Immature natural killer cell (primary cell): ENCODE data around the gene ANO4. TPM values are rescaled to one million over a fixed set of nuclear protein-coding genes. Genes with fewer than 3 reads are reported as not detected.

Experiments
- DNase-seq, 3 donors: peaks; one replicate each; pipeline ENCODE4 v3.0.0; 2022; ENCODE audit warnings: mixed read lengths in 1 of 3
- H3K27ac Mint-ChIP-seq, 6 donors: one replicate each; pipeline ENCODE4 v1.8.0; 2020; ENCODE audit warnings: mixed read lengths in 6 of 6, mild to moderate bottlenecking in 5 of 6, inconsistent platforms in 4 of 6, moderate library complexity in 3 of 6
- H3K27me3 Mint-ChIP-seq, 3 donors: one replicate each; pipeline ENCODE4 v1.8.0; 2020 to 2021; ENCODE audit warnings: low read depth in 3 of 3, mild to moderate bottlenecking in 3 of 3, mixed read lengths in 3 of 3, moderate library complexity in 3 of 3, inconsistent platforms in 1 of 3
- H3K36me3 Mint-ChIP-seq, 3 donors: one replicate each; pipeline ENCODE4 v1.8.0; 2020; ENCODE audit warnings: mixed read lengths in 3 of 3, inconsistent platforms in 2 of 3, mild to moderate bottlenecking in 2 of 3
- H3K4me1 Mint-ChIP-seq, 2 donors: one replicate each; pipeline ENCODE4 v1.8.0; 2020; ENCODE audit warnings: inconsistent platforms in 2 of 2, mild to moderate bottlenecking in 2 of 2, mixed read lengths in 2 of 2, moderate library complexity in 1 of 2
- H3K4me3 Mint-ChIP-seq, 5 donors: one replicate each; pipeline ENCODE4 v1.8.0; 2020; ENCODE audit warnings: mild to moderate bottlenecking in 5 of 5, mixed read lengths in 5 of 5, inconsistent platforms in 3 of 5, moderate library complexity in 3 of 5
- H3K9me3 Mint-ChIP-seq, 6 donors: one replicate each; pipeline ENCODE4 v1.8.0; 2020; ENCODE audit warnings: mild to moderate bottlenecking in 6 of 6, mixed read lengths in 6 of 6, inconsistent platforms in 4 of 6, moderate library complexity in 3 of 6
- polyA plus RNA-seq, 3 donors: library from polyadenylated mRNA; unstranded; fragments of 300-500 nt; fragmentation: Illumina TruSeq; gene quantifications; one replicate each; pipeline ENCODE4 v1.2.3, GENCODE V29; 2021

The ANO4 gene
- polyA plus RNA-seq, 3 donors from 2014 or later: not detected

DNA sequence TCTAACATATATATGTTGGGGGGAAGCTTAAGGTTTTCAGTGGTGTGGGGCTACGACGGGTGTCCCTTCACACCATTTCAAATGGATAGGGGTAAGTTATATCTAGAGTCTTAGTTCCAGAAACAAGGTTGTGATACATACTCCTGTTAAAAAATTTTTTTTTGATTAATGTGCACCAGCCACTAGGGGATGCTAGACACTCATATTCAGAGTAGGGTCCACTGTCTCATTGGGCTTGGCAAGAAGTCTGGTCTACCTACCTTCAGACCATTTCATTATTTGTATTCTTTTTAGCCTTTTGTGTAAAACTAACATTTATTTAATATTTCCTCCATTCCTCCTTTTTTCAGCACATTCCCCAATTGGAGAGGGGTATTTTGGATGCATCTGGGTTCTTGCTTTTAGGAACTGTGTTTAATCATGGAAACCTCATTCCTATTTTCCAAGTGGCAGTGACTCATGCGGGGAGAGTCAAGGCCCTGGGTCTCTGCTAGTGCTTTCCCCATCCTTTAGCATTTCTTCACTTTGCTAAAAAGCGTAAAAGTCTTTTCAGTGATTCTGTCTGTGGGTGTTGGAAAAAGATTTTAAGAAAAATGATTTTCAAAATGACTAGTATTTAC, 33.4 kb downstream of the ANO4 start:
- H3K36me3 Mint-ChIP-seq: no peaks in the 10 kb centered on the region
- no peak overlapping the region for H3K4me3 Mint-ChIP-seq
- H3K27ac Mint-ChIP-seq: no peak overlapping the region
- DNase-seq: no peak
- peaks cover 0 to 2% (median 0%) of the 10 kb centered on the region in 3 donors for H3K27me3 Mint-ChIP-seq
- H3K9me3 Mint-ChIP-seq: peaks cover 0 to 4% (median 0%) of the 10 kb centered on the region in 6 donors
- H3K4me1 Mint-ChIP-seq: no peaks in the 10 kb centered on the region

DNA sequence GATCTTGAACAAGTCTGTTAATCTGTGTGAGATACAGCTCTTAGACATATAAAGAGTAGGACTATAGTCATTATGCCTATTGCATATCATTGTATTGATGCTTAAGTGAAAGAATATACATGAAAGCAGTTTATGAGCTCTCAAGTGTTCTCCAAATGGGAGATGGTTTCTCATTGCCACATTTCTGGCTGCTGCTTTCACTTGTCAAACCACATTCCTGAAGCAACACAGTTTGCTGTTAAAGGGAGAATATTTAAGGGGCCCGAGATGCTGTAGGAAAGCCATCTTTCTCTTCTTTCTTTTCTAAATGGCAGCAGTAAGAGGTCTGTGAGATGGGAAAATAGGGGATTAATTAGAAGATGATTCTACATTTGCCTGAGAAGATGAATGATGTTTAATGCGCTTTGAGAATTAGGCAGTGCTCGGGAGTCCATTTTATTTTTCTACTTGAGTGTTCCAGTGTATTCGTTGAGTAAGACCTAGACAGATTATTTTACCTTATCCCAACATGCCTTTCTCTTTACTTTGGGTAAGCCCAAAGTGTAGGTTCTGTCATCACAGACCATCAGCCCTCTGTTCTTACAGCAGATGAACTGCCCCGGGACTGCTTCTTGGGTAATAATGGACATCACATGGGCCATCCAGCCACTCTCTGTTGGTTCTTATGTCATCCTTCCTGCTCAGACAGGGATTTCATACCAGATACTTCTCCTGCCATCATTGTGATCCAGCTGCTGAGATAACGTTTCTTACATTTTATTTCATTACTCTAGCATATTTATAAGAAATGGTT, 35.6 kb downstream of the ANO4 start:
- no peak for DNase-seq
- Mint-ChIP-seq H3K27me3 (peaks cover 0 to 5% (median 0%) of the 10 kb centered on the region in 3 donors), H3K4me3 (no peak overlapping the region), H3K36me3 (no peaks in the 10 kb centered on the region), H3K9me3 (peaks cover 0 to 6% (median 0%) of the 10 kb centered on the region in 6 donors), H3K27ac (no peak overlapping the region), H3K4me1 (no peaks in the 10 kb centered on the region)

DNA sequence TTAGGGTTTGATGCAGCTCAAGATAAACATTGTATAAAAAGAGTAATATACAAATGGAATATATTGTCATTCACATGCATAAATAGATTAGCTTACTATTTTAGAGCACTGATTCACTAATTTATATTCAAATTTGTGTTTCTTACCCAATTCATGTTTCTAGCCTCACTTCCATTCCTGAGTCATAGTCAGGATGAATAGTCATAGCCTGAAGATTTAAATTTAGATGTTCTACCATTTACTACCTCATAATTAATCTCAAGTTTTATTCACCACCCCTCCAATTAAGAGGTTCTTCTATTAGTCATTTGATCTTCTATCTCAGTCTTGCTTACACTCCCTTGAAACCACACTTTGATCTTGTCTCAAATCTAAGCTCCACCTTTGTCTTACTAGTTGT, 38.7 kb downstream of the ANO4 start:
- Mint-ChIP-seq H3K4me1 (no peaks in the 10 kb centered on the region), H3K4me3 (no peak overlapping the region), H3K27me3 (peaks cover 0 to 5% (median 0%) of the 10 kb centered on the region in 3 donors), H3K9me3 (peaks cover 0 to 6% (median under 1%) of the 10 kb centered on the region in 6 donors), H3K27ac (no peak overlapping the region), H3K36me3 (no peaks in the 10 kb centered on the region)
- no peak for DNase-seq

- no peak overlapping the region for H3K4me3 Mint-ChIP-seq
- no peaks in the 10 kb centered on the region for H3K36me3 Mint-ChIP-seq
- H3K27ac Mint-ChIP-seq: no peak overlapping the region
- no peaks in the 10 kb centered on the region for H3K27me3 Mint-ChIP-seq
- H3K4me1 Mint-ChIP-seq: no peaks in the 10 kb centered on the region
- no peak for DNase-seq
- peaks cover 0 to 9% (median 1%) of the 10 kb centered on the region in 6 donors for H3K9me3 Mint-ChIP-seq
Observed at GRCh38 chr12:100840748-100841147, 46.2 kb downstream of the ANO4 start.

DNA sequence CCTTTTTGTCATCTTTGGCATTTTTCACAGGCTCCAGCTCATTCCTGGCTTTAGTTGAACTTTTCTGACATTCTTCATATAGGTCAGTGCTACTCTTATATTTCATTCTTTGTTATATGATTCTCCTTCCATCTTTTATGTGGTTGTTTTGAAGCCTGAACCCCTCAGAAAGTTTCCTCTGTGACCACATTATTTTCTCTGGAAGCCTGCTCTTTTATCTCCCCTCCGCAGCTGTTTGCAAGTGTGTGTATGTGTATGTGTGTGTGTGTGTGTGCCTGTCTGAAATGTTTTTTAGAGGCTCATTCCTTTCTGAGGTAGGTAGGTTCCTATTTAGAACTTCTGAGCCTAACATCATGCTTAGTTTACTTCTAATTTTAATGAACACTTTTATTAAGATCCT, 47.6 kb downstream of the ANO4 start:
- H3K27ac Mint-ChIP-seq: no peak overlapping the region
- no peak overlapping the region for H3K4me3 Mint-ChIP-seq
- H3K4me1 Mint-ChIP-seq: no peaks in the 10 kb centered on the region
- H3K9me3 Mint-ChIP-seq: peaks cover 0 to 13% (median 1%) of the 10 kb centered on the region in 6 donors
- DNase-seq: no peak
- H3K36me3 Mint-ChIP-seq: no peaks in the 10 kb centered on the region
- no peaks in the 10 kb centered on the region for H3K27me3 Mint-ChIP-seq

DNA sequence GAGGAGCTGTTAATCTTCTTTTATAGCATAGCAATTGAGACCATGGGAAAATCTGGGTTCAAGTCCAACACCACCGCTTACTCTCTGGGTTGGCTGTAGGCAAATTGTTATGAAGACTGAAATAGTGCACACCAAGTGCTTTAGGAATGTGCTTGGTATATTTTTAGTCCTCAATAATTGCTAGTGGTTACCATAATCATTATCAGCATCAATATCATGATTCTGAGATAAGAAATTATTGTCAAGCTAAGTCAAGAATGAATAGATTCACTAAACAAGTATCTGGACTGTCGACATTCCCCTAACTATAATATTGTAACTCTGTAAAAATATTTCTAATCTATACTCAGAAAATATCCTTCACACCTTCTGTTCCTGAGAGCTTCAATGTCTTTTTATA, 48.5 kb downstream of the ANO4 start:
- Mint-ChIP-seq H3K27ac (no peak overlapping the region), H3K27me3 (peaks cover 0 to 1% (median 0%) of the 10 kb centered on the region in 3 donors), H3K9me3 (peaks cover 0 to 13% (median 1%) of the 10 kb centered on the region in 6 donors), H3K4me1 (no peaks in the 10 kb centered on the region), H3K36me3 (no peaks in the 10 kb centered on the region), H3K4me3 (no peak overlapping the region)
- no peak for DNase-seq

GRCh38 chr12:100845095-100845494, 50.5 kb downstream of the ANO4 start:
- DNase-seq: no peak
- H3K9me3 Mint-ChIP-seq: peaks cover 0 to 13% (median under 1%) of the 10 kb centered on the region in 6 donors
- H3K4me1 Mint-ChIP-seq: no peaks in the 10 kb centered on the region
- H3K4me3 Mint-ChIP-seq: no peak overlapping the region
- peaks cover 0 to 2% (median 0%) of the 10 kb centered on the region in 3 donors for H3K27me3 Mint-ChIP-seq
- no peaks in the 10 kb centered on the region for H3K36me3 Mint-ChIP-seq
- H3K27ac Mint-ChIP-seq: no peak overlapping the region

DNA sequence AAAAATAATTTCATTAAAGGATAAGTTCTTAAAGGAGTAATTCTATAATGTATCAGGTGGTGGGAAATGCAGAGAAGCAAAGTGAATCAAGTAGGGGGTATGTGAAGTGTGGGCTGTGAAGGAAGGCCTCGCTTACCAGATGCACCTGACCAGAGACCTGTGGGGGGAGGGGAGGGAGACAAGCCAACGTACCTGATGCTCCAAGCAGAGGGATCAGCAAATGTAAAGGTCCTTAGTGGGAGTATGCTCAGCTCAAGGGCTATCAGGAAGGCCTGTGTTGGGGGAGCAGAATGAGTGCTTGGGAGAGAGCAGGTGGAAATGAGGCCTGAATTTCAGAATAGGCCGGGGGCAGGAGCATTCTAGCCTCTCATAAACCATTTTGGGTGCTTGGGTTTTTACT, 57.1 kb downstream of the ANO4 start:
- Mint-ChIP-seq H3K9me3 (peaks cover 0 to 10% (median 2%) of the 10 kb centered on the region in 6 donors), H3K4me3 (no peak overlapping the region), H3K36me3 (no peaks in the 10 kb centered on the region), H3K27me3 (peaks cover 0 to 3% (median 0%) of the 10 kb centered on the region in 3 donors), H3K27ac (no peak overlapping the region), H3K4me1 (no peaks in the 10 kb centered on the region)
- no peak for DNase-seq

GRCh38 chr12:100857418-100857817, 62.8 kb downstream of the ANO4 start:
- peaks cover 0 to 19% (median 2%) of the 10 kb centered on the region in 6 donors for H3K9me3 Mint-ChIP-seq
- no peaks in the 10 kb centered on the region for H3K36me3 Mint-ChIP-seq
- H3K27ac Mint-ChIP-seq: no peak overlapping the region
- DNase-seq: no peak
- H3K4me3 Mint-ChIP-seq: no peak overlapping the region
- H3K27me3 Mint-ChIP-seq: peaks cover 0 to 2% (median 0%) of the 10 kb centered on the region in 3 donors
- no peaks in the 10 kb centered on the region for H3K4me1 Mint-ChIP-seq

GRCh38 chr12:100857971-100858370, 63.4 kb downstream of the ANO4 start:
- H3K4me1 Mint-ChIP-seq: no peaks in the 10 kb centered on the region
- H3K4me3 Mint-ChIP-seq: no peak overlapping the region
- H3K27me3 Mint-ChIP-seq: peaks cover 0 to 2% (median 0%) of the 10 kb centered on the region in 3 donors
- no peak overlapping the region for H3K27ac Mint-ChIP-seq
- peaks cover 0 to 19% (median 2%) of the 10 kb centered on the region in 6 donors for H3K9me3 Mint-ChIP-seq
- DNase-seq: no peak
- no peaks in the 10 kb centered on the region for H3K36me3 Mint-ChIP-seq

- Mint-ChIP-seq H3K4me1 (no peaks in the 10 kb centered on the region), H3K27ac (no peak overlapping the region), H3K27me3 (peaks cover 0 to 2% (median 0%) of the 10 kb centered on the region in 3 donors), H3K36me3 (no peaks in the 10 kb centered on the region), H3K9me3 (peaks cover 0 to 19% (median 2%) of the 10 kb centered on the region in 6 donors), H3K4me3 (no peak overlapping the region)
- DNase-seq: no peak
Observed at GRCh38 chr12:100858656-100859055, 64.1 kb downstream of the ANO4 start.

GRCh38 chr12:100859063-100859627, 64.6 kb downstream of the ANO4 start:
- Mint-ChIP-seq H3K27me3 (peaks cover 0 to 2% (median 0%) of the 10 kb centered on the region in 3 donors), H3K36me3 (no peaks in the 10 kb centered on the region), H3K9me3 (peaks cover 0 to 19% (median 2%) of the 10 kb centered on the region in 6 donors), H3K27ac (no peak overlapping the region), H3K4me1 (no peaks in the 10 kb centered on the region), H3K4me3 (no peak overlapping the region)
- no peak for DNase-seq

DNA sequence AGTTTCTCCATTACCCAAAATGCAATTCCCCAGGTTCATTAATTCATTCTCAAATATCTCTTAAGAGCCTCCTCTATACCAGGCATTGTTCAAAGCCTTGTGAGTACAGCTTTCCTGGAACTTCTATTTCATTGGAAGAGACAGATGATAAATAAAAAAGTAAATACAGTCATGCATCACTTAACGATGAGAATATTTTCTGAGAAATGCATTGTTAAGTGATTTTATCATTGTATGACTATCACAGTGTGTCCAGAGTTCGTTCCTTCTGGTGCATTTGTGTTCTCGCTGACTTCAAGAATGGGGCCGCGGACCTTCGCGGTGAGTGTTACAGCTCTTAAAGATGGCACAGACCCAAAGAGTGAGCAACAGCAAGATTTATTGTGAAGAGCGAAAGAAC, 66.0 kb downstream of the ANO4 start:
- no peaks in the 10 kb centered on the region for H3K4me1 Mint-ChIP-seq
- no peaks in the 10 kb centered on the region for H3K36me3 Mint-ChIP-seq
- peaks cover 0 to 25% (median 2%) of the 10 kb centered on the region in 6 donors for H3K9me3 Mint-ChIP-seq
- no peak overlapping the region for H3K4me3 Mint-ChIP-seq
- H3K27ac Mint-ChIP-seq: no peak overlapping the region
- H3K27me3 Mint-ChIP-seq: peaks cover 0 to 1% (median 0%) of the 10 kb centered on the region in 3 donors
- DNase-seq: no peak

DNA sequence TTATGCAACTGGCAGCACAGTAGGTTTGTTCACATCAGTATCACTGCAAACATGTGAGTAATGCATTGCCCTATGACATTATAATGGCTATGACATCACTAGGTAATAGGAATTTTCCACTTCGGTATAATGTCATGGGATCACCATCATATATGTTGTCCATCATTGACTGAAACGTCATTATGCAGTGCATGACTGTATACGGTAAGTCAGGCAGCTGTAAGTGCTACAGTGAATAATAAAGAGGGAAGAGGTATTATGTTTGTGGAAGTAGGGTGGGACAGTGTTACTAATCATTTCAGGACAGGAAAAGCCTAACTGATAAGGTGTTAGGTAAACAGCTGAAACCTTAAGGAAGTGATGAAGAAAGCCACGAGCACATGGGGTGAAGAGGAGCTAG, 68.1 kb downstream of the ANO4 start:
- no peaks in the 10 kb centered on the region for H3K27me3 Mint-ChIP-seq
- H3K4me1 Mint-ChIP-seq: no peaks in the 10 kb centered on the region
- DNase-seq: no peak
- no peak overlapping the region for H3K27ac Mint-ChIP-seq
- H3K9me3 Mint-ChIP-seq: peaks cover 0 to 13% (median 0%) of the 10 kb centered on the region in 6 donors
- no peaks in the 10 kb centered on the region for H3K36me3 Mint-ChIP-seq
- no peak overlapping the region for H3K4me3 Mint-ChIP-seq
